PC-9 (cell line): Measurements from ENCODE around the gene IP6K2.

Experiments
- EZH2 ChIP-seq: fragments of 200-600 bp; sonication (generic); IDR thresholded peaks from 2 replicates; pipeline ENCODE4 v1.8.0; 2017; ENCODE audit warnings: antibody characterized with exemption, low read depth
- TF ChIP-seq, protein P1 (sequence below): fragments of 200-600 bp; sonication (generic); conservative IDR thresholded peaks from 2 replicates; pipeline ENCODE4 v1.6.1; 2017; ENCODE audit warnings: mixed run types, antibody characterized with exemption, mild to moderate bottlenecking, moderate library complexity

DNA sequence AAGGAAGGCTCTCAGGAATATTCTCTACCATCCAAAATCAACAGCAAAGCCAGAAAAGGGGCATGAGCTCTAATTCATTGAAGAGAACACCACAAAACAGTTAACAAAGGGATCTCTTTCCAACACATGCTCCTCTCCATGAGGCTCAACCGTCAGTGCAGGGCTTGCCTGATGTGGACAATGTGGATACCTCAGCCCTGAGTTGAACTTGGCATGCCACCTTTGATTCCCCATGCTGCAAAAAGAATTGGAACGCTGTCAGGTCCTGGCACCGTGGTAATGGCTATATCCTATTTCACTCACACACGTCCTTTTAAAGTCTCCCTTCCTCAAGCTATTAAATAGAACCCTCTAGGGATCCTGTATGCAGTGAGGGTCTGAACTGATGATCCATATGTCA, 30.7 kb upstream of the IP6K2 start:
- TF ChIP-seq, protein P1, sequence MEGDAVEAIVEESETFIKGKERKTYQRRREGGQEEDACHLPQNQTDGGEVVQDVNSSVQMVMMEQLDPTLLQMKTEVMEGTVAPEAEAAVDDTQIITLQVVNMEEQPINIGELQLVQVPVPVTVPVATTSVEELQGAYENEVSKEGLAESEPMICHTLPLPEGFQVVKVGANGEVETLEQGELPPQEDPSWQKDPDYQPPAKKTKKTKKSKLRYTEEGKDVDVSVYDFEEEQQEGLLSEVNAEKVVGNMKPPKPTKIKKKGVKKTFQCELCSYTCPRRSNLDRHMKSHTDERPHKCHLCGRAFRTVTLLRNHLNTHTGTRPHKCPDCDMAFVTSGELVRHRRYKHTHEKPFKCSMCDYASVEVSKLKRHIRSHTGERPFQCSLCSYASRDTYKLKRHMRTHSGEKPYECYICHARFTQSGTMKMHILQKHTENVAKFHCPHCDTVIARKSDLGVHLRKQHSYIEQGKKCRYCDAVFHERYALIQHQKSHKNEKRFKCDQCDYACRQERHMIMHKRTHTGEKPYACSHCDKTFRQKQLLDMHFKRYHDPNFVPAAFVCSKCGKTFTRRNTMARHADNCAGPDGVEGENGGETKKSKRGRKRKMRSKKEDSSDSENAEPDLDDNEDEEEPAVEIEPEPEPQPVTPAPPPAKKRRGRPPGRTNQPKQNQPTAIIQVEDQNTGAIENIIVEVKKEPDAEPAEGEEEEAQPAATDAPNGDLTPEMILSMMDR: no peak
- TF ChIP-seq EZH2: no peak
